RWPE1 (cell line): ENCODE data around the gene TMEM272.

ENCODE experiments used
- CTCF ChIA-PET: fragments of 350-600 bp; sonication (Branson Sonifier 250); formaldehyde crosslinking; extraction: SDS; loops from one replicate; lab custom pipeline; 2021; lab: Yijun Ruan, JAX
- POLR2A ChIA-PET: fragments of 400-600 bp; formaldehyde crosslinking; extraction: SDS; loops from one replicate; lab custom pipeline; 2020; ENCODE audit warnings: antibody characterized with exemption; ENCODE audit not compliant: low non-redundant PET; lab: Yijun Ruan, JAX
- DNase-seq: peaks from one replicate; pipeline ENCODE4 v3.0.0; 2012; ENCODE audit warnings: low spot score
- H3K27ac ChIP-seq: fragments of 450-650 bp; 2 replicates; pipeline ENCODE4 v1.5.1; 2017
- TF ChIP-seq, protein P1 (sequence below): fragments of 450-650 bp; conservative IDR thresholded peaks from 2 replicates; pipeline ENCODE4 v1.5.1; 2017; ENCODE audit warnings: low read depth, mild to moderate bottlenecking

Gene TMEM272

DNA sequence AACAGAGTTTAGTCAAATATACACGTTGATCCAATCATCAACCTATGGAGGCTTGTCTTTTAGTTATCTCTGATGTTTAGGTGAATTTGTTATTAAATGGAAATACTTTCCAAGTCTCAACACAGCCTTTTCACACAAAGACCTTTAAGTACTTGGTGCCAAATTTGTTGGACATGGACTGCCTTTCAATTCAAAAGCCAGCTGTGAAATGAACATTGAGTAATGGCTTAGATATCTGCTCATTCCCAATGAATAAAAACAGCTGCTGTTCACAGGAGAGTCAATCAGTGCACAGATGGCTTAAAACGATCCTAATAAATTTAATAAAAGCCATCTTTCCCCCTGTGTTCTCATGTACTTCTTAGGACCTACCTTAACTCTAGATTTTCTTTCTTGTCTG lies 21.1 kb downstream of the TMEM272 start:
- H3K27ac ChIP-seq, result no peak overlapping the region
- ChIA-PET POLR2A (no interaction called here), CTCF (no interaction called here)
- TF ChIP-seq, protein P1, sequence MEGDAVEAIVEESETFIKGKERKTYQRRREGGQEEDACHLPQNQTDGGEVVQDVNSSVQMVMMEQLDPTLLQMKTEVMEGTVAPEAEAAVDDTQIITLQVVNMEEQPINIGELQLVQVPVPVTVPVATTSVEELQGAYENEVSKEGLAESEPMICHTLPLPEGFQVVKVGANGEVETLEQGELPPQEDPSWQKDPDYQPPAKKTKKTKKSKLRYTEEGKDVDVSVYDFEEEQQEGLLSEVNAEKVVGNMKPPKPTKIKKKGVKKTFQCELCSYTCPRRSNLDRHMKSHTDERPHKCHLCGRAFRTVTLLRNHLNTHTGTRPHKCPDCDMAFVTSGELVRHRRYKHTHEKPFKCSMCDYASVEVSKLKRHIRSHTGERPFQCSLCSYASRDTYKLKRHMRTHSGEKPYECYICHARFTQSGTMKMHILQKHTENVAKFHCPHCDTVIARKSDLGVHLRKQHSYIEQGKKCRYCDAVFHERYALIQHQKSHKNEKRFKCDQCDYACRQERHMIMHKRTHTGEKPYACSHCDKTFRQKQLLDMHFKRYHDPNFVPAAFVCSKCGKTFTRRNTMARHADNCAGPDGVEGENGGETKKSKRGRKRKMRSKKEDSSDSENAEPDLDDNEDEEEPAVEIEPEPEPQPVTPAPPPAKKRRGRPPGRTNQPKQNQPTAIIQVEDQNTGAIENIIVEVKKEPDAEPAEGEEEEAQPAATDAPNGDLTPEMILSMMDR, result no peak
- no peak for DNase-seq

DNA sequence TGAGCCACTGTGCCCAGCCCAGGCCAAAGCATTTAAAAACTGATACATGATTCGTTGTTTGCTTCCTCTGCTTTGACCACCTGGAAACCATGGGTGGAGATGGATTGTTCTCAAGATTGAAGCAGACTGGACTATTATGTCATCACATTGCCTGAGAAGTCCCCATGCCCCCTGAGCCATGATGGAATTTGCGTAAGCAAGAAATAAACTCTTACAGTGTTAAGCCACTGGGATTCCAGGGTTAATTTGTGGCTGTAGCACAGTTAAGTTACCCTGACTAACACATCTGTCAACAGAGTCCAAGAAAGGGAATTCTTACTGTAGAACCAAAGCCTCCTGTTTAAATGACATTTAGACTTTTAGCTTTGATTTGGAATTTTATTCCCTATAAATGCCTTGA lies 21.6 kb downstream of the TMEM272 start:
- POLR2A ChIA-PET, result no interaction called here
- CTCF ChIA-PET, result no interaction called here
- no peak for DNase-seq
- H3K27ac ChIP-seq, result no peak overlapping the region
- TF ChIP-seq, protein P1, result no peak

DNA sequence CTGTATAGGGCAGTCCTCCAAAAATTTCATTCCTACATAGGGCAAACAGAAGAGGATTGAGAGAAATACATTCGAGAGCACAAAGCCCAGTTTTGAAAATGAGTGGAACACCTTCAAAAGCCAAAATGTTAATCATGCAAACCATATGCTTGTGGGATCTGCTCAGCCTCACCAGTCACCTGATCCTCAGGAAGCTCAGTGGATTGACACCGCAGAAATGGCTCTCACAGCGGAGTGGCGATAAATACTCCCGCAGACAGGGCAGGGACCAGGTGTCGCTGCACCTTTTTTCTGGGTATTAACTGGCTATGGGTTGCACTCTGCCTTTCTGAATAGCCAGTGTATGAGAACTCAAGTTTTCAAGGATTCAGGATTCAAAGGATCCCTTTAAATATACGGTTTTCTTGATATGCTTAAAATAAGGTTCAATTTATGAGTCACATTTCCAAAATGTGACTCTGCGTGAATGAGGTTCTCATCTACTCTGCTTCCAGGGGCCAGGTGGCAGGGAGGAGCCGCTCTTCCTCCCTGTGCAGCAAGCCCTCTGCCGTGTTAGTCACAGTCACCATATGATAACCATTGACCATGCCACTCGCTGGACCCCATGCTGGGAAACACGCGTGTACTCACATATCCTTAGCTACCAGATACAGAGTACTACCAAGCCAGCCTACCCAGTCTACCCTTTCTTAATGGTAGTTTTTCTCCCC lies 22.7 kb downstream of the TMEM272 start:
- ChIA-PET POLR2A (no interaction called here), CTCF (interaction anchor here (0.6 kb wide), 1 partner anchor 68 kb away, joined by 4 read pairs; no protein-coding TSS in a partner anchor)
- TF ChIP-seq, protein P1, result no peak
- no peak overlapping the region for H3K27ac ChIP-seq
- DNase-seq, result no peak

DNA sequence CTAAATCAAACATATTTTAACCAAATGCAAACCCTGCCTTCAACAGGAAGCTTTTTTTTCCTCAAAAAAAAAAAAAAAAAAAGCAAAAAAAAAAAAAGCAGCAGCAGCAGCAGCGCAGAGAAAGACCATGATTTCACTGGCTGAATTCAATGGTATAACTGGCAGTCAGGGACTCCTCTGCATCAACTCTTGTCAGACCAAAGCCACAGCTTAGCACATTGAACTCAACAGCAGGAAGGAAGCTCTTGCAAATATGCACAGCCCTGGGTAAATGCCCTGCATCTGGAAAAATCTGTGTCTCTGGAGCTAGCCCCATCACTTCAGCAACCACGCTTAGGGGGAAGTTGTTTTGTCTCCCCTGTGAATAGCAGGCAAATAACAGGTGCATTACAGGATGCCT lies 23.4 kb downstream of the TMEM272 start:
- no peak for DNase-seq
- H3K27ac ChIP-seq, result no peak overlapping the region
- ChIA-PET POLR2A (interaction anchor here (0.6 kb wide), 1 partner anchor 37 kb away, joined by 8 read pairs; no protein-coding TSS in a partner anchor), CTCF (interaction anchor here (0.6 to 0.9 kb wide), 2 partner anchors 28 to 68 kb away, joined by 3 to 4 read pairs; no protein-coding TSS in a partner anchor)
- TF ChIP-seq, protein P1, result no peak

DNA sequence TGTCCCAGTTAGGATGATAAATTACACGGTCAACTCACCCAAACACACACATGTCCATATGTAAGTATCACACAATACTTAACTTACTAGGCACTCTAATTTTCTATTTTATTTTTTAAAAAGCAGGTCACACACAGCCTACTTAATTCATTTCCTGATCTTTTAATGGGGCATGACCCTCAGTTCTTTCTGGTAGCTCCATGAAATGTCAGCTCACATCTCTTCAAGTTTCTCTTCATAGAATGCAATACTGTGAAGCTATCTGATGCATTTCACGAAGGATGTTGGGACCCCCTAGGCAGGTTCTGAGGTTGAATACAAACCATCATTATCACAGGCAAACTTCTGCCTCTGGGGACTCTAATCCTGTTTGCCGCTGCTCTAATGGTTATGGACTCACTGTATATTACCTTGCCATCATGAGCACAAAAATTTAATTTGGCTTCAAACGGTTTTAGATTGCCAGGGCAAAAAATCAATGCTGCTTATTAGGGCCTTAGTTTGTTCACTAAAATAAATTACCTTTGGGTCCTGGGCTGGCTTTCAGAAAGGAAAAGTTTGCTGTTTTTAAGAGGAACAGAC lies 24.9 kb downstream of the TMEM272 start:
- H3K27ac ChIP-seq, result no peak overlapping the region
- TF ChIP-seq, protein P1, result no peak
- ChIA-PET CTCF (interaction anchor here (1.2 kb wide), 1 partner anchor 9 kb away, joined by 4 read pairs; no protein-coding TSS in a partner anchor), POLR2A (no interaction called here)
- DNase-seq, result no peak

DNA sequence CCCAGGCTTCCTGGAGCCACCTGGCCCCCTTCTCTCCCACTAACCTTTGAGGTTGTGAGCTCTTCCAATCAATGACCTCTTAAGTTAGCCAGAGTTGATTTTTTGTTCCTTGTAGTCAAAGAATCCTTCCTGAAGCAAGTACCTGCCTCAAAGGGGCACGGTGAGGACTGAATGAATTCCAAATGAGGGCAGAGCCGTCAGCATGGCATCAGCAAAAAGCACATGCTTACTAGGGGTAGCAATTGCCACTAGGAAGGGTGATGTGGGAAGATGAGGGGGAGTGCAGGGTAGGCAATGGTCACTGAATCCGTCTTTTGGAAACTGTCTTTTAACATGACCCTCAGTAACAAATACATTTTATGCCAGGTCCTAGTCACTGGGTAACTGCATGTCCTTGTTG lies 25.4 kb downstream of the TMEM272 start:
- no peak for DNase-seq
- H3K27ac ChIP-seq, result no peak overlapping the region
- CTCF ChIA-PET, result no interaction called here
- TF ChIP-seq, protein P1, result no peak
- POLR2A ChIA-PET, result no interaction called here
